GM20431 (cell line): Measurements from ENCODE around the gene GCK.
"Not testable (repeated sequence)": the region's sequence is repeated elsewhere in the genome, so short reads cannot be mapped to it uniquely, and the experiment has no call there.

Source experiments
- in situ Hi-C: fragments of 300-500 bp; cut with MseI, MboI; formaldehyde crosslinking; loops from one replicate; pipeline ENCODE4 v1.15.0; 2020; ENCODE audit warnings: low sequenced_read_pairs; ENCODE audit not compliant: unreplicated experiment

GCK gene

DNA sequence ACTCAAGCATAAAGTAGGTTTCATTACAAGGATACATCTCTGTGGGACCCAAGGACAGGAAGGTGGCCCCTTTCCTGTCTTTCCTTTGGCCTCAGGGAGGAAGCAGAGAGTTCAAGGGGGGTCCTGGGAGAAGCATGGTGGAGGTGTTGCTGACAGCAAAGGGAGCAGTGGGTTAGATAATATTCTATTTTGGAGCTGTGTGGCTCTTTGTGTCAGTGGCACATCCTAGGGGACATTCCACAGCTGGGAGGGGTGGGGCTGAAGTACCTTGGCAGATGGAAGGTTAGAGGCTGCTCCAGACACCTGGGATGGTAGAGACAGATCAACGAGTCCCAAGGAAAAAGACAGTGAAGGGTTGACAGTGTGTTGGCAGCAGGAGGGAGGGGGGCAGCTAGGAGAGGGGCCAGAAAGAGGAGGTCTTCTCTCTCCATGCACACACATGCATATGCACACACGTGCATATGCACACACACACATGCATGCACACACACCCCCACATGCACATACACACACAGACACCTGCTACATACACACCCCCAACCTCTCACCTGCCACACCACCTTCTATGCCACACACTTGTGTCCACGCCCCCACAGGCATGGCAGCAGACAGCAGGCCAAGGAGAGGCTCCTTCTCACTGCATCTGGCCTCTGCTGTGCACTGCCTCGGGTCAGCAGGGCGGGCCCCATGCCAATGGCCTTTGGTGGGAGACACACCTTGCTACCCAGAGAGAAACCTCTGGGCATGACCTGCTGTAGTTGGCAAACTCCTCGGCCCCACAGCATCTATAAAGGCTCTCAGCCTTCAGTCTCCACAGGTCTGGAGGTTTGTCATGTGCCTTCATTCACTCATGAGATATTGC lies 60.3 kb downstream of the GCK start:
- in situ Hi-C loops: no loop called here

DNA sequence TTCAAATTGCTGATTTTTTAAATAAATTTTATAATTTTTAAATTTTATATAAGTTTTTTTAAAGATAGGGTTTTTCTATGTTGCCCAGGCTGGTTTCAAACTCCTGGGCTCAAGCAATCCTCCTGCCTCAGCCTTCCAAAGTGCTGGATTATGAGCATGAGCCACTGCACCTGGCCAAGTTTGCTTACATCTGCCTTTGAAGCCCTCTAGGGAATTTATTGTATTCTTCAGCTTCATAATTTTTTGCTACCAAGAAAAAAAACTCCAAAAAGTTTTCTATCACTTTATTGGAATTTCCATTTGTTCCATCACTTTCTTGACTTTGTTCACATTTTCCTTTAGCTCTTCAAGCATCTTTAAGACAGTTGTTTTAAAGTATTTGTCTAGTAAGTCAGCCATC lies 62.1 kb downstream of the GCK start:
- in situ Hi-C loops: no loop called here

DNA sequence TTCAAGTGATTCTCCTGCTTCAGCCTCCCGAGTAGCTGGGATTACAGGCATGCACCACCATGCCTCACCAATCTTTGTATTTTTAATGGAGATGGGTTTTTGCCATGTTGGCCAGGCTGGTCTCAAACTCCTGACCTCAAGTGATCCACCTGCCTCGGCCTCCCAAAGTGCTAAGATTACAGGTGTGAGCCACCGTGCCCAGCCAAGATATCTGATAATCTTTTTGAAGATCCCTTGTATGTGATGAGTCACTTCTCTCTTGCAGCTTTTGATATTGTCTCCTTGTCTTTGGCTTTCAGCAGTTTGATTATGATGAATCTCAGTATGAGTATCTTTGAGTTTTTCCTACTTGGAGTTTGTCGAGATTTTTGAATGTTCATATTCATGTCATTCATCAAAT lies 62.7 kb downstream of the GCK start:
- in situ Hi-C loops: not testable (repeated sequence)

DNA sequence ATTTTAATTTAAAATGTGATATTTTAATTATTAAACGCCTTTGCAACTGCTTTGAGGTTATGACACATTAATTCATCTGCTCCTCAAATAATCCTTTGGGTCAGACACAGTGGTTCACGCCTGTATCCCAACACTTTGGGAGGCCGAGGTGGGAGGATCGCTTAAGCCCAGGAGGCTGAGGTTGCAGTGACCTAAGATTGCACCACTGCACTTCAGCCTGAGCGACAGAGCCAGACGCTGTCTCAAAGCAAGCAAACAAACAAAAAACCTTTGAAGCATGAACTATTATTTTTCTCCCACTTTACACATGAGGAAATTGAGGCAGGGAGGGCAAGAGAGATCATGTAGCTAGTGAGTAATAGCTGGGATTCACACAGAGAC lies 64.4 kb downstream of the GCK start:
- in situ Hi-C loops: no loop called here

DNA sequence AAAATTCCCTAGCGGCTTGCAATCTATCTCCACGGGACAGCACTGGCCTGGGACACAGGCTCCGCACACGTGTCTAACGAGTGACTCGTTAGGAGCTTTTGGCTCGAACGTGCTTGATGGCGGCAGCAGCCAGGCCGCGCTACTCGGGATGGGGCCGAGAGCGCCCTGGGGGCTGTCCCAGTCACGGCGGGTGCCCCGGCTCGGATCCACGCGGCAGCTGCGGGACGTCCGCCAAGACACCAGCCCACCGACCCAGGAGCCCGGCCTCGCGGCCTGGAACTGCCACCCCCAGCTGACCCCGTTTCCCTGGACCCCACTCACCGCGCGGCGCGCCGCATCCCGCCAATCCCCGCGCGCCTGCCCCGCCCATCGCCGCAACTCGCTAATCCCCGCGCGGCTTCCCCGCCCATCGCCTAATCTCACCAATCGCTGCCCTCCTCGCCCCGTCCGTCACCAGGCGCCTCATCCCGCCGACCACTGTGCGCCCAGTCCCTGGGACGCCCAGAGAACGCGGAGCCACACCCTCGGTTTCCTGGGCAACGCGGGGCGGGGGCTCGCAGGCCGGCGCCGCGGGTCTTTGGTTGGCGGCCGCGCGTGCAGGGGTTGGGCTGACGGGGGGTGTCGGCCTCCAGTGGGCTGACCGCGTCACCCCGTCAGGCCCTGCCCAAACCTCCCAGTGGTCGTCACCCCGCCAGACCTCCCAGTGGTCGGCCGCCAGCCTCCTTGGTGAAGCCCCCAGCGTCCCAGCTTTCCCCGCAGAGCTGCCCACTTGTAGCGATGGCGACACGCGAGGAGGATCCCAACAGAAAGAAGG lies 65.8 kb downstream of the GCK start, which contains the start of gene POLD2:
Gene POLD2, minus strand, starts transcription at position 359 of the 814 bp plus-strand sequence. CDS start 1,495 bp downstream, outside the sequence.
- in situ Hi-C loops: no loop called here

DNA sequence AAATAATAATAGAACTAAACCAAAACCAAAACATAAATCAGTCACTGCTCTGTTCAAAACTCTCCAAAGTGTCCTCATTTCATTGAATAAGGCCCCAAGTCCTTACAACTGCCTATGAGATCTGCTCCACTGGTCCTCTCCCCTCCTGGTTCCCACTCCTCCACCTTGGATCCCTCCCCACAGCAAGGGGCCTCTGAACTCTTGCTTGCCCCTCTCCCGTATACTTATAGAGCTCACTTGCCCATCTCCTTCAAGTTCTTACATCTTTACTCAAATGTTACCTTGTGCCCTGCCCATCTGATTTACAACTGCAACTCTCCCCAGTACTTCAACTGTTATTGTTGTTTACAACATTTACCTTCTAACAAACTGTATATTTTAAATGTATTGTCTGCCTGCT lies 66.7 kb downstream of the GCK start:
- in situ Hi-C loops: no loop called here

DNA sequence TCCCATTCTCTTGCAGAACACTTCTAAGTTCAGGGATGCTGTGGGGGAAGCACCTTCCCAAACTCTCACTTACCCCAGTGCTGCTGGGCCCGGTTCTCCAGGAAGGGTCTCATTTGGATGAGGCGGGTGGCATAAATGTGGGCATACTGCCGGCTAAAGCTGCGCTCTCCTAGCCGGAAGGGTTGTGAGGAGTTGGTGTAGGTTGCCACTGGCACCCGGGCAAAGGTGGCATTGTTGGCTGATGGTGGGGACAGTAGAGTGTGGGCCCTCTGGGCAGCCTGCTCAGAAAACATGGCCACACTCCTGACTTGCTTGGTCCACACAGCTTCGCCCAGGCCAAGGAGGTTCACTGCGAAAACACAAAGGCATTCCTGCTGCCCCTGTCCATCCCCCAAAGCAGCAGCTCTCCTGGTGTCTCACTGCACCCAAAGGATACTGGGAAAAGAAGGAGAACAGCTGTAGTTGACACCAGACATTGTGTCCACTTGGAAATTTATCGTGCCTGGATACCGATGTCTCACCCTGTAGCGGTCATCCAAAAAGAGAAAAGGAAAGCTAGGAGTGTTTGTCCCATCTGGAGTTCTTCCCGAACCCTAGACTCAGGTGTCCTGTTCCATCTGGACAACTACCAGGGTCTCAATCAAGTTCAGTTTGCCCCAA lies 67.3 kb downstream of the GCK start:
- in situ Hi-C loops: no loop called here

DNA sequence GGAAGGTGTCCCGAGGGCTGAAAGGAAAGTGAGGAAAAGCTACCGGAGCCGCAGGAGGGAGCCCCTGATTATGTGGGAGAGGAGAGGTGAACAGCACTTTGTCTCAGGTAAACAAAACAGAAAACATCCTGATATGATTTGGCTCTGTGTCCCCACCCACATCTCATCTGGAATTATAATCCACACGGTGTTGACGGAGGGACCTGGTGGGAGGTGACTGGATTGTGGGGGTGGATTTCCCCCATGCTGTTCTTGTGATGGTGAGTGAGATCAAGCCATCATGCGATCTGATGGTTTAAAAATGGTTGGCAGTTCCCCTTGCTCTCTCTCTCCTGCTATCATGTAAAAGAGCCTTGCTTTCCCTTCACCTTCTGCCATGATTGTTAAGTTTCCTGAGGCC lies 68.8 kb downstream of the GCK start:
- in situ Hi-C loops: no loop called here

DNA sequence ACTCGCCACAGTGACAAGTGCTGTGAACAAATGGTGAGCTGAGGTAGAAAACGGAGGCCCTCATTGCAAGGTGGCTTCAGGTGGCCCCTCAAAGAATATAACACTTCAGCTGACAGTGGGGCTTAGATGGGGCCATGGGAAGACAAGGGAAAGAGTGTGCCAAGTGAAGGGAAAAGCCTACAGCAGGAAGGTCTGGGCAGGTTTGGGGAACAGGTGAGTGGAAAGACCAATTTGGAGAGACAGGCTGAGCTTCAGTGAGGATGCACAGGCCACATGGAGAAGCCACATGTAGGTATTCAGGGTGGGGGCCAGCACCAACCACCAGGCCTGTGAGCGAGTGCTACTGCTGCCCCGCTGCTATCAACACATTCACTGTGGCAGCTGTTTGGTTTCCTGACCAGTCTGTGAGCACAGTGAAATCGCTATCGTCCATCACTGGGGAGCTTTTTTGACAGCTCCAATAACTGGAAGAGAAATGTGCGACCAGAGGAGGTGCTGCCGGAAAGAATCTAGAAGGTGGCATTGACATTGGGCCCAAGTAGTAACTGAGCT lies 69.3 kb downstream of the GCK start:
- in situ Hi-C loops: no loop called here

DNA sequence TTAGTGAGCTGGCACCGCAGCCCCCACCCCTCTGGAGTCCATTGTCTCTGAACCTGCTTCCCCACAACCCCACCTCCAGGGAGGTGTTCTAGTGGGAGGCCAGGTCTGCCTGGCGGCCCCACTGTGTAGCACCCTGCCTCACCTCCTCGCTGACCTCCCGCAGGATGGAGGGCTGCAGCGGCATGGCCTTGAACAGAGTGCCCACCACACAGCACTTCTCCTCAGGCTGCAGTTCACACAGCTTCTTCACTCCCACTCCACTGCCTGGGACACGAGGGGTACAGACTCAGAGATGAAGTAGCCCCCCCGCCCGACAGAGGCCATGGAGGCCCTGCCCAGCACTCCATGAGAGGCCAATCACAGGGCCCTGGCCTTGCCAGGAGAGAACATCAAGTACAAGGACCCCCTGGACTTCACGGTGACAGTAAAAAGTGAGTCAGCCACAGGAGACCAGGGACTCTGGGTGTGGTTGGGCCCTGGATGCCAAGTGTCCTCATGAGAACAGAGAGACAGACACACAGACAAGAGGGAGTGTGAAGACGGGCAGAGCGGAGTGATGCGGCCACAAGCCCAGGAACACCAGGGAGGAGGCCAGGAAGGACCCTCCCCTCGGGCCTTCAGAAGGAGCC lies 71.3 kb downstream of the GCK start:
- in situ Hi-C loops: no loop called here

DNA sequence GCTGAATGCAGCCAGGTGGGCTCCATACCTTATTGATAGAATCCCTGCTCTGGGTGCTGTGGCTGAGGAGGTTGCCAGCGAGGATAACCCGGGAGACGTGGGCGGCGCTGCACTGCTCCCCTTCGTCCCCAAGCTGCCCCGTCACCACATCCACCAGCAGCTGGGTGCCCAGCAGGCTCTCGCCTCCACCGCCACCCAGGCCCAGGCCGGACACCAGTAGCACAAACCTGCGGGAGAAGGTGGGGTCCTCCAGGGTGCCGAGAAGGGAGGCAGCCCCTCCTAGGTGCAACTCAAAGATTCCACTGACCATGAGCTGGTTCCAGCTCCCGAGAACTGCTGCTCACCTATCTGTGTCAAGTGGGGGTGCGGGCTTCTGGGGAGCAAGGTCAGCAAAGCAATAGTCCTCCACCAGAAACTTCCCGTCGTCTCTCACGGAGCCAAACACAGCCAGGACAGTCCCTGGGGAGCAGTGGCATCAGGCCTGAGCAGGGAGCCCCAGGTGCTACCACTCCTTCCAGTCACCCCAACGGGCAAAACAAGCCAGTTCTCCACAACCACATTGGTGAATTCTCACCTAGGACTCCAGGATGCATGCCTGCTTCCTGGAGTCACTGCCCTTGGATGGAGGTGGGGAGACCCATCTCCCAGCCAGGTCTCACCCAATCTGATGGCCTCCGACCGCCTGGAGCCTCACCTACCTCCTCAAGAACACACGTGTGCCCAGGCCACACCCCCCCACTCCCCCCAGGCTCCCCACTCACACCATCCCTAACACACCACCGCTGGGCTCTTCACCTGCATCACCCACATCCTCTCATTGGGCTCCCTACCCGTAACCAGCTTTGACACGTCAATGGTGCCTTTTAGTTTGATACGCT lies 72.2 kb downstream of the GCK start:
- in situ Hi-C loops: no loop called here

DNA sequence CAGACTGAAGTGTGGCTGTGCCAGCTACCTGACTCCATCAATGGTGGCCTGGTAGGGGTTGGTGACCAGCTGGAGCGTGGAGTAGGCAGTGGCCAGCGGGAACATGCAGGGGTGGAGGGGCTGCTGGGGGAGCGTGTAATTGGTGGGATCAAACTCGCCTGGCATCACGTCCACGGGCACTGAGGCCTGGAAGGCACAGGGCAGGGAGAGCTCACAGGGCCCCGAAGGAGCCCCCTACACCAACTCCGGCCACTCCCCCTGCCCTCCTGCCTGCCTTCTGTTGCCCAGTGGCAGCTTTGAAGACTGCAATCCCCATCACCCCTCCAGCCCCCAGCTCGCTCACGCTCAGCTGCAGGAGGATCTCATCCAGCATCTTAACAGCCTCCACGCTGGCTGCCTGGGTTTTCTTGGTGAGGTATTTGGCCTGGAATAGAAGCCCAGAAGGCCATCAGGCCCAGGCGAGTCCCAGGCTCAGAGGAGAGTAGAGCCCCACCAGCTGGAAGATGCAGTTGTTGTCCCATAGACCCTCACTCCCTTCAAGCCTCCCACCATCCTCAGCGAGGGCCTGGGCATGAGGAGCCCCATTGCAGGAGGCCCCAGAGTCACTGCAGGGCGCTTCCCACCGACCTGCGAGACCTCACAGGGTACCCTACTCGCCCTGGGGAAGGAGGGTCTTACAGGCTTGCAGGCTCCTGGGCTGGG lies 73.0 kb downstream of the GCK start:
- in situ Hi-C loops: no loop called here

DNA sequence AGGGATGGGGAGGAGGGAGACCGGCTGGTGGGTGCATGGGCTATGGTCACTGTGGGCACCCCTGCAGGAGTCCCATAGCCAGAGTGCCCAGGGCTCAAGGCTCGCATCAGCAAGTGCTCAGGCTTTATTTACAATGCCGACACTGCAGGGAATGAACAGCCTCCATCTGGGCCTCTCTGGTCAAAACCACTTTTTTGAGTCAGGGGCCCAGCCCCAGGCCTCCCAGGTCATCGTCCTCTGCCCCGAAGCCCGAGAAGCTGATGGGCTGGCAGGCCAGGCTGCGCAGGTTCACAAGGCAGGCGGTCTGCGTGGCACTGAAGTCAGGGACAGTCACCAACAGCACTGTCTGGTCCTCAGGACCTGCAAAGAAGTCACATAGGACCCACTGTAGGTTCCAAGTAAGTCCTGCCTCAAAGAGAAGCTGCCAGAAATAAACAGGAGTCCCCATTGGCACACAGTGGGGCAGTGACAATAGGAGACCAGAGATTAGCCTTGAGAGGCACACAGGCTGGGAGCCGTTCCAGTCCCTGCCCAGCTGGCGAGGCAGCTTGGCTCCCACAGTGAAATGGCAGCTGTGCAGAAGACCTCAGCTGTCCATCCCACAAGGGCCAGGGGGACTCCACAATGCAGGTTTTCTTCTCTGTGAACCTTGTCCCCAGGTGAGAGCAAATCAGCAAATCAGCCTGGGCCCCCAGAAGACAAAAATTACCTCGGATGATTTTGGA lies 74.5 kb downstream of the GCK start:
- in situ Hi-C loops: no loop called here

DNA sequence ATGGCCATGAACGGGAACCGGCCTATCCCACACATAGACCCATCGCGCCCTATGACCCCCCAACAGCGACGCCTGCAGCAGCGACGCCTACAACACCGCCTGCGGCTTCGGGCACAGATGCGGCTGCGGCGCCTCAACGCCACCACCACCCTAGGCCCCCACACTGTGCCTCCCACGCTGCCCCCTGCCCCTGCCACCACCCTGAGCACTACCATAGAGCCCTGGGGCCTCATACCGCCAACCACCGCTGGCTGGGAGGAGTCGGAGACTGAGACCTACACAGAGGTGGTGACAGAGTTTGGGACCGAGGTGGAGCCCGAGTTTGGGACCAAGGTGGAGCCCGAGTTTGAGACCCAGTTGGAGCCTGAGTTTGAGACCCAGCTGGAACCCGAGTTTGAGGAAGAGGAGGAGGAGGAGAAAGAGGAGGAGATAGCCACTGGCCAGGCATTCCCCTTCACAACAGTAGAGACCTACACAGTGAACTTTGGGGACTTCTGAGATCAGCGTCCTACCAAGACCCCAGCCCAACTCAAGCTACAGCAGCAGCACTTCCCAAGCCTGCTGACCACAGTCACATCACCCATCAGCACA lies 75.4 kb downstream of the GCK start:
- in situ Hi-C loops: no loop called here

DNA sequence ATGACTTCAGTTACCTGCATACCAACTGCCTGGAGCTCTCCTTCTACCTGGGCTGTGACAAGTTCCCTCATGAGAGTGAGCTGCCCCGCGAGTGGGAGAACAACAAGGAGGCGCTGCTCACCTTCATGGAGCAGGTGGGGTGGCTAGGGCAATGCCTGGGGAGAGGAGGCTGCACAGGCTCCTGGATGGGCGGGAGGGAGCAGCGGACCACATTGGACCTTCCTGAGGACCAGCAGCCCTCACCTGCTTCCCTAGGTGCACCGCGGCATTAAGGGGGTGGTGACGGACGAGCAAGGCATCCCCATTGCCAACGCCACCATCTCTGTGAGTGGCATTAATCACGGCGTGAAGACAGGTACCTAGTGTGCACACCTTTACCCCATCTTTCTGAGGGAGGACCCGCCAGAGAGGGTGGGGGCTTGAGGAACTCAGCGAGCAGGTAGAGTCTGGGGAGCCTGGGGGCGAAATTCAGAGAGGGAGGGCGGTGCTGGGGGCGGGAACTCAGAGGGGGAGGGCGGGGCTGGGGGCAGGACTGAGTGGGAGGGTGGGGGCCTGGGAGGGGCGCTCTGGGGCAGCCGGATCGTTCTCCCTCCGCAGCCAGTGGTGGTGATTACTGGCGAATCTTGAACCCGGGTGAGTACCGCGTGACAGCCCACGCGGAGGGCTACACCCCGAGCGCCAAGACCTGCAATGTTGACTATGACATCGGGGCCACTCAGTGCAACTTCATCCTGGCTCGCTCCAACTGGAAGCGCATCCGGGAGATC lies 76.1 kb downstream of the GCK start:
- in situ Hi-C loops: no loop called here

DNA sequence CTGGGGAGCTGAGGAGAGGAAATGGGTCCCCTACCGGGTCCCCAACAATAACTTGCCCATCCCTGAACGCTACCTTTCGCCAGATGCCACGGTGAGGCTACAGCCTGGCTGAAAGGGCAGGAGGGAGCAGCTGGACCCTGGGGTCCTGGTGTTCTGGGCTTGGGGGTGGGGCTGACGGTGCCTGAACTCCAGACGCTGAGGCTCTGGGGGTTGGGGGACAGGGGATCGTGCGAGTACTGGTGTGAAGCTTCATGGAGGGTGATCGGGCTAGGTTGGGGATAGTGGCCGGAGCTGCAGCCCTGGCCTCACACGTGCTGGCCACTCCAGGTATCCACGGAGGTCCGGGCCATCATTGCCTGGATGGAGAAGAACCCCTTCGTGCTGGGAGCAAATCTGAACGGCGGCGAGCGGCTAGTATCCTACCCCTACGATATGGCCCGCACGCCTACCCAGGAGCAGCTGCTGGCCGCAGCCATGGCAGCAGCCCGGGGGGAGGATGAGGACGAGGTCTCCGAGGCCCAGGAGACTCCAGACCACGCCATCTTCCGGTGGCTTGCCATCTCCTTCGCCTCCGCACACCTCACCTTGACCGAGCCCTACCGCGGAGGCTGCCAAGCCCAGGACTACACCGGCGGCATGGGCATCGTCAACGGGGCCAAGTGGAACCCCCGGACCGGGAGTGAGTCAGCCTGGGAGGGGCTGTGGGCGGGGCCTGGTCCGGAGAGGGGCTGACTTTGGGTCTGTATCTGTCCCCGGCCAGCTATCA lies 76.8 kb downstream of the GCK start:
- in situ Hi-C loops: no loop called here
